COLO829 (cell line): ENCODE results near the gene CCDC15.
"Not testable (repeated sequence)": the region's sequence is repeated elsewhere in the genome, so short reads cannot be mapped to it uniquely, and the experiment has no call there.

Experiments
- DNase-seq: peaks from one replicate; pipeline ENCODE4 v3.0.0; 2012; ENCODE audit warnings: low spot score

Gene CCDC15

DNA sequence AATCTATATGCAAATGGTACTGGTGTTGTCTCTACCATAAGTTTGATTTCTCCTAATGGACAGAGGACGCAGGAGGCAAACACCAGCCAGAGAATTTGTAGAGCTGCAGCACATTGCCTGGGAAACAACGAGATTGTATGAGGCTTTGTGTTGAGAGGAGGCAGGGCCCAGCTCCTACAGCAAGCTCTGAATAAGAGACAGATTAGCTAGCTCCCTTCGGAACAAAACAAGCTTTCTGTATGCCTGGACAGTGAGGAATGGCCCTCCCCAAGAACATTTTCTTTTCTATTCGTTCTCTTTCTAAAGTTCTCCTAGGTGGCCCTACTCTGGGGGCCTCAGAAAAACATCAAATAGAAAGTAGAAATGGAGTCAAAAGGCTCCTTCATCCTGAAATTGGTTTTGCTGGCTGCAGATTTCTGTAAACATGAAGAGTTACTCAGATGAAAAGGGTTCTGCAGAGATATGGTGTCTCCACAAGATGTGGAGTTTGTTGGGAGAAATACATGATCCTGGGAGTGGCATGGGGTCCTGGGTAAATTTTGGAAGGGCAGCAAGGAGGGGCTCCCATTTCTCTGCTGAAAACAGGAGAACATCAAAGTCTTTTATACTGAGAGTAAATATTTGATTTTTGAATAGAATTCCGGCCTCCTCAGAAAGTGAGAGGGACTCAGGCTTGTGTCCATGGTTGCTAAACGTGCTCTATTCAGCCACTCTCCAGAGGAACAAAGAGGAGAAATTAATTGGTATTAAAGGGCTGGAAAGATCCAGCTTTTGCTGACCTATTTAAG, 11.3 kb upstream of the CCDC15 start:
- DNase-seq: no peak

DNA sequence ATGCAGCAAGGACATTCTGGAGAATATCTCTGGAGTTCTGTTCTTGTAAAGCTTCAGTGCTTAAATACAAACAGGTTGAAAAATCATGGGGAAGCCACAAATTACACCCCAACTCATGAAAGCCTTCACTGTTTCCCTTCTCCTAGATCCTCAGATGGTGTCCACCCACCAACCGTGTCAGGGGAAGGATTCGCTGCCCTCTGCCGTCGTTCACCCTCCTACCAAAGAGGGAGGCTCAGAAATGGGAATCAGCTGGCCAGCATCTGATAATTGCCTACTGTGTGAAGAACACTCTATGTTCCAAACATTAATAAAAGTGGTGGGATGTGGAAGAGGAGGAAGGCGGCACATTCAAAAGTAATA, 10.8 kb upstream of the CCDC15 start:
- DNase-seq: no peak

DNA sequence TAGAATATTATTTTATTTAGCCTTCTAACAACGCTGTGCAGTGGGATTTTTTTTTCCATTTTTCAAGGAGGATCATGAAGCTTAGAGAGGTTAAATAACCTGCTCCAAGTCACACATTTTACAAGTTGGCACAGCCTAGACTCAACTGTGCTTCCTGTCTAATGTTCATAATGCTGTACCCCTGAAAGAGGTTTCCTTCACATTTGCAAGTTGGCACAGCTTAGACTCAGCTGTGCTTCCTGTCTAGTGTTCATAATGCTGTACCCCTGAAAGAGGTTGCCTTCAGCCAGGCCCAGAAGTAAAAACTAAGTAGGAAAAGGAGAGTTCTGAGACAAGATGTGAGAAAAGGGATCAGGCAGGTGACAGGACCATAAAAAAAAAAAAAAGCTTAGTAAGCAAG, 10.3 kb upstream of the CCDC15 start:
- DNase-seq: no peak

DNA sequence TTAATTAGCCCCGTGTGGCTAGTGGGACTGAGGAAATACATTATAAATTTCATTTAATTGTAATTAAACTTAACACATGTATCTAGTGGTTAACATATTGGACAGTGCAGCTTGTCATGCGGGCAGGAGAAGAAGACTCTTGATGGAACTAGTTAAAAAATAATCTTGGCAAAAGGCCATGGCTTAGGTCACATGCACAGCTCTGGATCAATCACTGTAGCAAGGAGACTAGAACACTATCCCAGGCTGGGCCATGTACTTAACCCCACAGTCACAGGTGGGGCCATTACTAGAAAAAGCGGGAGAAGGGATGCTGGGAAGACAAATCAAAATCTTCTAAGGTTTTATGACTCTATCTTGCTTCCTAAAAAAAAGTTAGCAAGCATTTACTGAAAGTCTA, 9.4 kb upstream of the CCDC15 start:
- DNase-seq: no peak

DNA sequence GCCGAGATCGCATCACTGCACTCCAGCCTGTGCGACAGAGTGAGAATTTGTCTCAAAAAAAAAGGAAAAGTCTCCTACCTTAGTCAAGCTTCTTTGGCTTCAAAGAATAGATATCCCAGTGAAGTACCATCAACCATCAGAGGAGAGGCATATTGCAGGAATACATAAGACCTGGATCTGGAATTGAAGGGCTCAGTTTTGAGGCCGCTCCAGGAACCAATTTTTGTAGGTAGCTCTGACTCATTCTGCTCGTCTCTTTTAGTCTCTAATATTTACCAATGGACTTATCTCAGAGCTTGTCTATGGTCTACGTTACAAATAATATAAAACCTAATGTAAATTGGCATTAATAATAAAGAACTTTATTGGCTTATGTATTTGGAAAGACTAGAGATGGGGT, 8.2 kb upstream of the CCDC15 start:
- DNase-seq: no peak

DNA sequence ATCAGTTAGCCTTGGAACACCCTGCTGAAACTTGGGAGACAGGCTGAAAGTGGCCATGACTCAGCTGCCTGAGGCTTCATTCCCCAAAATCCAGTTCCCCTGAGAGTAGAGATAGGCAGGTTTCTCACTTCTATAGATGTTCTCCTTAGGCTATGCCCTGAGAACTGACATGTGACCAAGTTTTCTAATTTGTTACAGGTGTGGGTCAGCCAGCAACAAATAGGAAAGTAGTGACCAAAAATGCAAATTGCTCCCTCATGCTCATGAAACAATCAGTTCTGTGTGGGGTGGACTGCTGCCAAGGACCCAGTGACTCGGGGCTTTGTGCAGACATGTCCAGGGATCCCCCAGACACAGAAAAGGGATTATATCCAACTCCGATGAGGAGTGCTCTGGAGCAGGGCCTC, 7.3 kb upstream of the CCDC15 start:
- no peak for DNase-seq

DNA sequence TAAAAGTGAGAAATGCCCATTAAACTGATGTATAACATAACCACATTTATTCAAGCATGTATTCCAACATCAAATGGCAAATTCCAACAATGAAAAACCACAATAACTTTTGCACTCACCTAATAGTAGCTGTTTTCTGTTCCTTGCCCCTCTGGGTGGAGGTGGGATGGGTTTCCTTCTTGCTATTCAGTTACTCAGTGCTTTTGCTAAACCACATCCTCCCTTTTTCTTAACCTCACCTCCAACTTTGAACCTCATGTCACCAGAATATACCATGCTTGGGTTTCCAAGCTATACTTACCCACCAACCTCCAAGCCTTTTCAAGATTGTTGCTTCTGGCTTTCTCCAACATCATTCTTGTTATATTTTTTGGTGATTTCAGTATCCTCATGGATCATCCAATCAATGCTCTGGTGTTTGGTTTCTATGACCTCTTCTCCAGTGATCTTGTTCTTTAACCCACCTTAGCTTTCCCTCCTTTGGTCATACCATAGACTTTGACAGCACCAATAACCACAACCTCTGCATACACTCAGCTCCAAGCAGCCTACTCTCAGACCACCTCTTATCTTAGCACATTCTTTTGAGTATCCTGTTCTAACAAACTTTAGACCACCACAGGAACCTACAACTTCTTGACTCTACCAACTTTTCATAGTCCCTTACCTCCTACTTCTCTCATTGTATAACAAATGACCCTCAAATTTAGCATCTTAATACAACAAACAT, 3.2 kb upstream of the CCDC15 start:
- no peak for DNase-seq

DNA sequence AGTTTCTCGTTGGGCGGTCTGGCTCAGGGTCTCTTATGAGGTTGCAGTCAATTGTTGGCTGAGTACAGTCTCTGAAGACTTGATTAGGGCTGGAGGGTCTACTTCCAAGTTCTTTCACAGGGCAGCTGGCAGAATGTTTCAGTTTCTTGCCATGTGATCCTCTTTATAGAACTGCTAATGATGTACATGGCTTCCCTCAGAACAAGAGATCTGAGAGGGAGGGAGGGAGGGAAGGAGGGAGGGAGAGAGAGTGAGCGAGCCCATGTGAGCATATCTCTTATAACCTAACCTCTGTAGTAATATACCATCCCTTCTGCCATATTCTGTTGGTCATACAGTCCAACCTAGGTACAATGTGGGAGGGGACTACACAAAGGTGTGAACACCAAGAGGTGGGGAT, 2.7 kb upstream of the CCDC15 start:
- no peak for DNase-seq

DNA sequence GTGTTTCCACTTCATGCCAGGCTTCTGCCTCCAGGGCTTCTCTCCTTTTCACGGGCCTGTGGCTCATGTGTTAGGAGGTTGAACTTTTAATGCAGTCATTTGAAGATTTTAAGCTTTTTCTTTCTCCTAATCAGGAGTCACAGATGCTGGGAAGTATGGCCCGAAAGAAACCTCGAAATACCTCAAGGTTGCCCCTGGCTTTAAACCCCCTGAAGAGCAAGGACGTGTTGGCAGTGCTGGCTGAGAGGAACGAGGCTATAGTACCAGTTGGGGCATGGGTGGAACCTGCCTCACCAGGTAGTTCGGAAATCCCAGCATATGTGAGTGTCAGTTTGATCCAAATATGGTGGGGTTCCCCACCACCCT, 571 bp downstream of the CCDC15 start:
- DNase-seq: no peak

DNA sequence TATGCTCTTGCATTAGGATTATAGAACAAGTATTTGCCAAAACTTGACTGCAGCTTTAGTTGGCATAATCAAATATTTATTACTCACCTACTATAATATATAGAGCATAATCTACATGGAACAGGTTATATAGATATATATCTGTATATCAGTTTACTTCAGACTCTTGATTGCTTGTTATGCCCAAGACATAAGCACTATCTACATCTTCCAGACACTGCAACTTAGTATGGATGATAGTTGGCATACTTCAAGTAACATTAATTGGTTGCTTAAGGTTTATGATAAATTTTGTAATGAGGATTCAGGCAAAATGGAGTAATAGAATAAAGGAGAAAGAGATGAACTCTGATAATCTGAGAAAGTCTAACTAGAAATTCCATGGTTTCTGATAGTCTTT, 1.0 kb downstream of the CCDC15 start:
- DNase-seq: no peak

DNA sequence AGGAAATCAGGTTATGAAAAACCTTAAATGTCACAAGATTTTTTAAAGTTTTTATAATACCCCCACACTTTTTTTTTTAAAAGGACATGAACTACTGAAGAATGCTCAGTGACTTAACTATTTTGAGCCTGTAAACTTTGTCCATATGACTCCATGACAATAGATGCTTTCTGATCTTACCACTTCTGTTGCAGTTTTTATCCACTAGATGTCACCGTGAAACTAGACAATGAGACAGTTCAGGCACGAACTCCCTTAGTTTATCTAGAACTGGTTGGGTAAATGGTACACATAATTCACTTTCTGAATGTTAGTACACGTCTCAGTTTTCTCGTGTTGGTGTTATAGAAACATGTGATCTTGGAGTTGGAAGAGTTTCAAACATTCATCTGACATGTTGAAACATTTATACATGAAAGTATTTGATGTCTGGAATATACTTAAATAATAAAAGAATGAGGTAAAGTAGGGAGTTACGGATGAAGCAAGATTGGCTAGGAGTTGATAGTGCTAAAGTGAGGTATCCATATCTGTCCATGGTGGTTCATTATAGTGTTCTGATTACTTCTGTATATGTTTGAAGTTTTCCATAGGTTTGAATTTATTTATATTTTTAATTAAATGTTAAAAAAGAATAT, 8.1 kb downstream of the CCDC15 start:
- DNase-seq: peak; percentile 85

DNA sequence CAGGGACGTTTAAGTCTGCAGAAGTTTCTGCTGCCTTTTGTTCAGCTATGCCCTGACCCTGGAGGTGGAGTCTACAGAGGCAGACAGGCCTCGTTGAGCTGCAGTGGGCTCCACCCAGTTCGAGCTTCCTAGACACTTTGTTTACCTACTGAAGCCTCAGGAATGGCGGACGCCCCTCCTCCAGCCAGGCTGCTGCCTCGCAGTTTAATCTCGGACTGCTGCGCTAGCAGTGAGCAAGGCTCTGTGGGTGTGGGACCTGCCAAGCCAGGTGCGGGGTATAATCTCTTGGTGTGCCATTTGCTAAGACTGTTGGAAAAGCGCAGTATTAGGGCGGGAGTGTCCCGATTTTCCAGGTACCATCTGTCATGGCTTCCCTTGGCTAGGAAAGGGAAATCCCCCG, 14.2 kb downstream of the CCDC15 start:
- not testable (repeated sequence) for DNase-seq

DNA sequence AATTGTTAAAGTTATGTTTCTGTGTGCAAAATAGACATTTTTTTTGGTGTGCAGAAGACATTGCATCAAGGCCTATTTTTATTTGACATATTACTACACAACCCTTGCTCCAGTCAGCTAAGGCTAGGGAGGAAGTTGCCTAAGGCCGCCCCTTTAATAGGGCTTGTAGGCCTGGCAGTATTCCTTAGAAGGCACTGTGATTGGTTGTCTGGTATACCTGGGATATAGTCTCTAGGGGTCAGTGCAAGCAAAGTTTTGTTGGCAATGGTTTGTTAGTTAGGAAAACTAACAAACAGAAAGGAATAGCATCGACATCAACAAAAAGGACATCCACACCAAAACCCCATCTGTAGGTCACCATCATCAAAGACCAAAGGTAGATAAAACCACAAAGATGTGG, 16.9 kb downstream of the CCDC15 start:
- no peak for DNase-seq

DNA sequence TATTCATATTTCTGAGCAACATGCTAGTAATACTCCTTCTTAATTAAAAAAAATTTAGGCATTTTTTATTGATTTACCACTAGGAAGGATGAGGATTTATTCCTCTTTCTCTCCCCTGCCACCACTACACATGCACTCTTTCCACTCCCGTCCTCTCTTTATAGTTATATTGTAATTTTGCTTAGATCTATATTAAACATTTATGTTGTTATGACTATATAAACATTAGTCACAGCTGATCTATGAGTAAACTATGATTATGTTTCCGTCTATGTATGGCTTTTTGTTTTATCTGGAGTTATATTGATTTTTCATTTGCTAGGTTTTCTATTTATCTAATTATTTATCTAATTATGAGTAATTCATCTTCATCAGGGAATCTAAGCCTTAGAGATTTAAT, 17.8 kb downstream of the CCDC15 start:
- DNase-seq: no peak

DNA sequence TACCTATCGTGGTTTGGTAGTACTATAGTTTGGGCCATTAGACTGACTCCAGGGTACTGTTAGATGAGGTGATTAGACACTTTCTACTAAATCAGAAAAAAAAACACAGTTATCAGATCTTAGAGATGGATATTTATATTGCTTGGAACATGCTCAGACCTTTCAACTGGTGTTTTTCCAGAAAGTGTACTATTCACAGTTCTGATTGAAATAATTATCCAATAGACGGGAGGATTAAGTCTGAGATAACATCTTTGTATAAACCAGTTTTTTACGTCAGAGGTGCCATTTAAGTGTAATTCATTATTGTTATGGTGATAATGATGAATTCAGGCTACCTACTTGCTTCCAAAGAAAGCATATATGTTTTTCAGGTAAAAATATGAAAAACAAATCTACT, 22.5 kb downstream of the CCDC15 start:
- no peak for DNase-seq

DNA sequence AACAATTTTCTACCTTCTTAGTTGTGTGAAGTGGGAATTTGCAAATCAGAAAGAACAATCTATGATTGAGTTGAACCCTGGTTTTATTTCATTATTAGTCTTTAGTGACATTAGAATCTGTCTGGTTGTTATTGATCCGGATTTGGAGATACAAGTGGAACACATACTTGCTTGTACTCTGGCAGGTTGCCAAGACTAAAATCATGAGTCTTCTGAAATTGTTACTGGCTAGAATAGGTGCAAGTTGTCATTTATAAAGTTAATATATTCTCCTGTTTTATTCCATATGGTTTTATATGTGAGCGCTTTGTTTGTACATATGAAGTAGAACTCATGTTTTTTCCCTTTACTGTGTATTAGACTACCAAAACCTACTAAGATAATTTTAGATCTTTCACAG, 23.0 kb downstream of the CCDC15 start:
- no peak for DNase-seq

DNA sequence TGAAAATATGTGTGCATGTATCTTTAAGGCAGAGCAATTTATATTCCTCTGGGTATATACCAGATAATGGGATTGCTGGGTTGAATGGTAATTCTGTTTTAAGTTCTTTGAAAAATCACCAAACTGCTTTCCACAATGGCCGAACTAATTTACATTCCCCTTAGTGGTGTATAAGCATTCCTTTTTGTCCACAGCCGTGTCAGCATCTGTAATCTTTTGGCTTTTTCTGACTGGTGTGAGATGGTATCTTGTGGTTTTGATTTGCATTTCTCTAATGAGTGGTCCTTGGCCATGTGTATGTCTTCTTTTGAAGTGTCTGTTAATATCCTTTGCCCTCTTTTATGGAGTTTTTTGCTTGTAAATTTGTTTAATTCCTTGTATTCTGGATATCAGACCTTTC, 24.3 kb downstream of the CCDC15 start:
- DNase-seq: no peak

DNA sequence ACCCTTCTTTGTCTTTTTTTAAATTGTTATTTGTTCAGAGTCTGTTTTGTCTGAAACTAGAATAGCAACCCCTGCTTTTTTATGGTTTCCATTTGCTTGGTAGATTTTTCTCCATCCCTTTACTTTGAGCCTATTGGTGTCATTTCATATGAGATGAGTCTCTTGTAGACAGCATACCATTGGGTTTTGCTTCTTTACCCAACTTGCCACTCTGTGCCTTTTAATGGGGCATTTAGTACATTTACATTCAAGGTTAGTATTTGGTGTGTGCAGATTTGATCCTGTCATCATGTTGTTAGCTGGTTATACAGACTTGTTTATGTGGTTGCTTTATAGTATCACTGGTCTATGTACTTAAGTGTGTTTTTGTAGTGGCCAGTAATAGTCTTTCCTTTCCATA, 28.0 kb downstream of the CCDC15 start:
- DNase-seq: no peak

DNA sequence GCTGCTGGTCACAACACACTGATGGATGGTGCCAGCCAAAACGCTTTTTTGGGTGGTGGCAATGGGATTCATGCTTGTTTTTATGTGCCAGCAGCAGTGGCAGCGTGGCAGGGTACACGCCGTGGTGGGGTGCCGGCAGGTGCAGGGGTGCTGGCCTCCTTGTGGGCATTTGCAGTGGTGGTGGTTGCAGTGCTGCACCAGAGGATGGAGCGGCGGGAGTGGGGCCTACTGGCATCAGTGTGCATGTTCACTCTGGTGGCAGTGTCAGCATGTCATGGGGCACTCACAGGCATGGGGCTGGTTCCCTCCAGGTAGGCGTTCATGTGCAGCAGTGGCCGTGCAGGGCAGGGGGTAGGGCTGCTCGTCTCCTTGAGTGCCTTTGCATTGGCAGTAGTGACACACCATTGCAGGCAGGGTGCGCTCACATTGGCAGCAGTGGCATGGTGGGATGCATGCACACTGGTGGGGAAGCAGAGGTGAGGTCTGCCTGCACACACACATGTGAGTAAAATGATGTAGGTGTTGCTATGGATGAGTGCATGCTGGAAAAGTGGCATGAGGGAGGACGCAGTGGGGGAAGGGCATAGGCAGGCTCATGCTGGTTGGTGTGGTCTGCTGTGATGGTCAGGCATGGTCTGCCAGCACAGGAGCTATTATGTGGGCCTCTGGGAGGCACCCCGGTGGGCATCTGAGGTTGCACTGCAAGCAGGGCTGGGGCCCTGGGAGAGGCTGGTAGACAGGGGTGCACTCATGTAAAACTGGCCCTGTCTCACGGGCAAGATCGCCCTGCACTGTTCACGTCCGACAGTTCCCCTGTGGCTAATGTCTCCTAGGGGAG, 29.9 kb downstream of the CCDC15 start:
- DNase-seq: no peak

DNA sequence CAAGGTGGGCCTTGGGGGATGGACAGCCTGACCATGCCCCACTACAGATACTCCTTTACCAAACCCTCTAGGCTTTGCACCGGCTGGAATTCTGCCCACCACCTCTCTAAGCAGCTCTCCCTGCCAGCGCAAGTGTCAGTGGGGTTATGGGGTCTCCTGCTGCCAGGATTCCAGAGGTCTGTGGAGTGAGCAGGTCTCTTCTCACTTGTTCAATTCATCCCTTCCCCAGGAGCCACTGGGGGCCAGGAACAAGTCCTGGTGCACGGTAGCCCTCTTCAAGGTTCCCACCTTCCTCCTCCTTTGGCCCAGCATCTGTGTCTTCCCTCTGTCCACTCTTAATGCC, 30.5 kb downstream of the CCDC15 start:
- DNase-seq: no peak

DNA sequence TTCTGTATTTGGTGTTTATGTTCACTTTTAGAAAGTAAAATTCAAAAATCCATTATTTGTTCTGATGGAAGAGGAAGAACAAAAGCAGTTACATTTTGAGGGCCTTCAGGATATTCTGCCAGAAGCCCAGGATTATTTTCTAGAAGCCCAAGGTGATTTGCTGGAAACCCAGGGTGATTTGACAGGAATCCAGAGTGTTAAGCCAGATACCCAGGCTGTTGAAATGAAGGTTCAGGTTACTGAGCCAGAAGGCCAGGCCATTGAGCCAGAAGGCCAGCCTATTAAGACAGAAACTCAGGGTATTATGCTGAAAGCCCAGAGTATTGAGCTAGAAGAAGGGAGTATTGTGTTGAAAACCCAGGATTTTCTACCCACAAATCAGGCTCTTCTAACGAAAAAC, 33.1 kb downstream of the CCDC15 start:
- DNase-seq: peak; percentile 0

DNA sequence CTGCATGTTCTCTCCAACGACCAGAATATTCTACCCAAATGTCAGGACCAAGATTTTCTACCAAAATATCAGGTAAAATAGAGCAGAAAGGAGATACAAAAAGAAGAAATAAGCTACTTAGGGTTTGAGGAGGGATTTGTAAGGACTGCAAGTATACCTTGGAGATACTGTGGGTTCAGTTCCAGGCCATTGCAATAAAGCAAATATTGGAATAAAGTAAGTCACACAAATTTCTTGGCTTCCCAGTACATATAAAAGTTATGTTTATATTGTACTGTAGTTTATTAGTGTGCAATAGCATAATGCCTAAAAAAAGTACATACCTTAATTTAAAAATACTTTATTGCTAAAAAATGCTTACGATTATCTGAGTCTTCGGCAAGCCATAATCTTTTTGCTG, 34.1 kb downstream of the CCDC15 start:
- DNase-seq: no peak
